Colonic mucosa (tissue), 4 donors: Measurements from ENCODE around the gene FOXL1. TPM values are rescaled to one million over a fixed set of nuclear protein-coding genes. Genes with fewer than 3 reads are reported as not detected.

Source experiments
- DNase-seq: peaks from one replicate; pipeline ENCODE4 v3.0.0-alpha.2; 2020
- H3K27ac ChIP-seq: fragments of 200-600 bp; one replicate; pipeline ENCODE4 v1.8.0; 2021
- H3K27me3 ChIP-seq: fragments of 200-600 bp; one replicate; pipeline ENCODE4 v1.8.0; 2021
- H3K36me3 ChIP-seq: fragments of 200-600 bp; one replicate; pipeline ENCODE4 v1.8.0; 2021
- H3K4me1 ChIP-seq: fragments of 200-600 bp; one replicate; pipeline ENCODE4 v1.8.0; 2021; ENCODE audit warnings: mild to moderate bottlenecking
- H3K4me3 ChIP-seq: fragments of 200-600 bp; one replicate; pipeline ENCODE4 v1.8.0; 2021
- H3K9ac ChIP-seq, 2 donors: one replicate each; pipeline ENCODE4 v1.7.0; 2013; ENCODE audit warnings: control low read depth in 2 of 2, low read depth in 2 of 2, low read length in 2 of 2
- H3K9me3 ChIP-seq: fragments of 200-600 bp; one replicate; pipeline ENCODE4 v1.8.0; 2021
- CTCF ChIP-seq: fragments of 200-600 bp; IDR thresholded peaks from one replicate; pipeline ENCODE4 v1.8.0; 2022; ENCODE audit warnings: antibody characterized with exemption, mild to moderate bottlenecking
- intact Hi-C: fragments of 100-400 bp; cut with DNase I; formaldehyde crosslinking; loops from one replicate; pipeline ENCODE4 v1.14.1; 2022
- total RNA-seq, 2 donors: library from RNA; stranded (reverse); fragmentation: NEBNext Ultra II Directional in 1 of 2; extraction: Animal tissue kit (Norgen Biotek cat#: 25700) in 1 of 2; gene quantifications; one replicate each; pipeline ENCODE4 v1.2.1, GENCODE V29; 2021
- donor health status: healthy.
- donor health status: DM: no; HTN: no; CAD: no.
- donor health status: DM: no; HTN: no; CAD: no.

FOXL1 gene
- total RNA-seq, 2 donors from 2014 or later: 2.5 to 3.2 TPM

- no peak for DNase-seq
- Histone ChIP-seq H3K4me3 (no peak overlapping the region), H3K9ac (no peak overlapping the region), H3K36me3 (no peaks in the 10 kb centered on the region), H3K27ac (no peak overlapping the region), H3K27me3 (no peaks in the 10 kb centered on the region), H3K4me1 (no peaks in the 10 kb centered on the region), H3K9me3 (no peaks in the 10 kb centered on the region)
- intact Hi-C loops: no loop called here
- no peak for TF ChIP-seq CTCF
Measured at GRCh38 chr16:86628614-86629013, 50.3 kb downstream of the FOXL1 start.

DNA sequence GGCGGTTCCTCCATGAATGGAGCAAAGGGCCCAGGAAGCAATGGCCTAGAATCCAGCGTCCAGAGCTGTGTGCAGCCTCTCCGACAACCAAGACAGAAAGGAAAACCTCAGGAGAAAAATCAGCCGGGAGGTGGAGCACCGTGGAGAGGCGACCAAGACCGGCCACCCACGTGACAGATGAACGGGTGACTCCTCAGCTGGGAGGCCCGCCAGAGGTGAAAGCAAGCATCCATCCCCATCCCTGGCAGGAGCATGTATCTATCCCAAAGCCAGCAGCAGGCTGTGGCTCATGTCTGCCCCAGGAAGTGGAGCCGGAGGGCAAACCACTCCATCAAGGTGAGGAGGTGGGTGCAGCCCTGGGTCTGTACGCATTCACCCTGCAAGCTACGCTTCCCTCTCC, 52.1 kb downstream of the FOXL1 start:
- Histone ChIP-seq H3K4me3 (no peak overlapping the region), H3K36me3 (no peaks in the 10 kb centered on the region), H3K9ac (no peak overlapping the region), H3K4me1 (no peaks in the 10 kb centered on the region), H3K27me3 (no peaks in the 10 kb centered on the region), H3K9me3 (no peaks in the 10 kb centered on the region), H3K27ac (no peak overlapping the region)
- intact Hi-C loops: no loop called here
- no peak for DNase-seq
- TF ChIP-seq CTCF: no peak

DNA sequence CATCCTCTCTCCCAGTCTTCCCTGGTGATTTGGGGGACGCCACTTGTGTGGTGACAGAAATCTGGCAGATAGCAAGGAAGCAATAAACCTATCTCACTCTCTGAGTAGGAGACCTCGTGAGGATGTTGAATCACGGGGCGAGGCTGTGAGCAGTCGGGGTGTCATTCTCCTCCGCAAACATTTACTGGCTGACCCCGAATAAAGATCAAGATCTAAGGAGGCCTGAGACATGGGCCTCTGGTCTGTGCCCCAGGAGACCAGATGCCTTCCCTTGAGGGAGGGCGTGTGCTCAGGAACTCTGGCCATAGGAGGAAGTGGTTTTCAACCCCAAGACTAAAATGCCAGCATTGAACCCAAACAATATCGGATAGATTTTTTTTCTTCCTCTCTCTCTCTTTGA, 53.1 kb downstream of the FOXL1 start:
- H3K4me1 ChIP-seq: no peaks in the 10 kb centered on the region
- TF ChIP-seq CTCF: no peak
- H3K36me3 ChIP-seq: no peaks in the 10 kb centered on the region
- no peaks in the 10 kb centered on the region for H3K27me3 ChIP-seq
- DNase-seq: no peak
- H3K27ac ChIP-seq: no peak overlapping the region
- H3K9ac ChIP-seq: no peak overlapping the region
- no peaks in the 10 kb centered on the region for H3K9me3 ChIP-seq
- no peak overlapping the region for H3K4me3 ChIP-seq
- intact Hi-C loops: no loop called here

Other genes with a start within 250 kb of the FOXL1 start
- 10 to 100 TPM in 1 of 2 donors, 1 to 10 TPM in 1; 6.3 to 12.1 TPM for gene FOXF1, start 68.0 kb upstream of the FOXL1 start, total RNA-seq
- 10 to 100 TPM; 15.4 to 23.7 TPM for gene MTHFSD, start 23.3 kb upstream of the FOXL1 start, total RNA-seq
- gene FOXC2, start 11.7 kb upstream of the FOXL1 start, total RNA-seq: under 1 TPM; 0.11 to 0.22 TPM